ENCODE results near the gene ZSWIM4.

DNA sequence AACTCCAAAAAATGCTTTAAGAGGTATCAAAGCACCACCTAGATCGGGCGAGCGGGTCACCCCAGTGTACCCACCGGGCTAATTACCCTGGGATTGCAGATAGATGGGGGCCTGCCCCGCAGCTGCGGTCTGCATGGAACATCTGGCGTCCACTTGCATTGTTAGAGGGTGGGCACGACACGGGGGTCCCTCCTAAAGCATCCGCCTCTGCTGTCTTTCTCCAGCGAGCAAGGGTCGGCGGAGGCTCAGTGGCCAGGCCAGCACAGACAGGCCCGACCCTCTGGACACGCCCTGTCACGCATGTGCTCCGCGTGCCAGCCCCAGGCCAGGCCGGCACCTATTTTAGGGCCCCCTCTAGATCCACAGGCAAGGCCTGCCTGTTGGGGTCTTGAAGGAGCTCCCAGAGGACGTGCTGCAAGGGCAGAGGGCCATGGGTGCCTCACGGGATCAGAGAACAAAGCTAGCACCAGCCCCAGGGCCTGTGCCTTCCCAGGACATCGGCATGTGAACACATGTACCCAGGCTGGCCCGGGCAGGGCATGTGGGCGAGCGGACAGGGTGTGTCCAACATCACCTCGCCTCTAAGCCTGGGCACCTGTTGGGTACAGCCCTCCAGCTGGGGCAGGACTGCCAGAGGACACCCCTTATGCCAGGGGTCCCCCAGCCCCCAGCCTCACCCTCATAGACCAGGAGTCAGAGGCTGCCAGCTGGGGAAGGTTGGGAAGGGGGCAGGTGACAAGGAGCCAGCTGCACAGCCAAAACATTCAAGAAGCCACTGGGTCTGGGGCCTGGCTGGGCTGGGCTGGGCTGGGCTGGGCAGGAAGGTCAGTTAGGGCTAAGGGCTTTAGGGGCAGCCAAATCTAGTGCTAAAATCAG, 46.1 kb downstream of the ZSWIM4 start:
- TF ChIP-seq POLR2AphosphoS5 (IDR thresholded peaks at IDR 0.05; ENCODE audit: low read depth), result no peak
- TF ChIP-seq, protein P1, sequence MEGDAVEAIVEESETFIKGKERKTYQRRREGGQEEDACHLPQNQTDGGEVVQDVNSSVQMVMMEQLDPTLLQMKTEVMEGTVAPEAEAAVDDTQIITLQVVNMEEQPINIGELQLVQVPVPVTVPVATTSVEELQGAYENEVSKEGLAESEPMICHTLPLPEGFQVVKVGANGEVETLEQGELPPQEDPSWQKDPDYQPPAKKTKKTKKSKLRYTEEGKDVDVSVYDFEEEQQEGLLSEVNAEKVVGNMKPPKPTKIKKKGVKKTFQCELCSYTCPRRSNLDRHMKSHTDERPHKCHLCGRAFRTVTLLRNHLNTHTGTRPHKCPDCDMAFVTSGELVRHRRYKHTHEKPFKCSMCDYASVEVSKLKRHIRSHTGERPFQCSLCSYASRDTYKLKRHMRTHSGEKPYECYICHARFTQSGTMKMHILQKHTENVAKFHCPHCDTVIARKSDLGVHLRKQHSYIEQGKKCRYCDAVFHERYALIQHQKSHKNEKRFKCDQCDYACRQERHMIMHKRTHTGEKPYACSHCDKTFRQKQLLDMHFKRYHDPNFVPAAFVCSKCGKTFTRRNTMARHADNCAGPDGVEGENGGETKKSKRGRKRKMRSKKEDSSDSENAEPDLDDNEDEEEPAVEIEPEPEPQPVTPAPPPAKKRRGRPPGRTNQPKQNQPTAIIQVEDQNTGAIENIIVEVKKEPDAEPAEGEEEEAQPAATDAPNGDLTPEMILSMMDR (conservative IDR thresholded peaks at IDR 0.05; ENCODE audit: low read depth in 2 of 2), result no peak
- no peak for TF ChIP-seq STAT1 (IDR thresholded peaks at IDR 0.05; ENCODE audit: unreplicated experiment)
- TF ChIP-seq, protein P2, sequence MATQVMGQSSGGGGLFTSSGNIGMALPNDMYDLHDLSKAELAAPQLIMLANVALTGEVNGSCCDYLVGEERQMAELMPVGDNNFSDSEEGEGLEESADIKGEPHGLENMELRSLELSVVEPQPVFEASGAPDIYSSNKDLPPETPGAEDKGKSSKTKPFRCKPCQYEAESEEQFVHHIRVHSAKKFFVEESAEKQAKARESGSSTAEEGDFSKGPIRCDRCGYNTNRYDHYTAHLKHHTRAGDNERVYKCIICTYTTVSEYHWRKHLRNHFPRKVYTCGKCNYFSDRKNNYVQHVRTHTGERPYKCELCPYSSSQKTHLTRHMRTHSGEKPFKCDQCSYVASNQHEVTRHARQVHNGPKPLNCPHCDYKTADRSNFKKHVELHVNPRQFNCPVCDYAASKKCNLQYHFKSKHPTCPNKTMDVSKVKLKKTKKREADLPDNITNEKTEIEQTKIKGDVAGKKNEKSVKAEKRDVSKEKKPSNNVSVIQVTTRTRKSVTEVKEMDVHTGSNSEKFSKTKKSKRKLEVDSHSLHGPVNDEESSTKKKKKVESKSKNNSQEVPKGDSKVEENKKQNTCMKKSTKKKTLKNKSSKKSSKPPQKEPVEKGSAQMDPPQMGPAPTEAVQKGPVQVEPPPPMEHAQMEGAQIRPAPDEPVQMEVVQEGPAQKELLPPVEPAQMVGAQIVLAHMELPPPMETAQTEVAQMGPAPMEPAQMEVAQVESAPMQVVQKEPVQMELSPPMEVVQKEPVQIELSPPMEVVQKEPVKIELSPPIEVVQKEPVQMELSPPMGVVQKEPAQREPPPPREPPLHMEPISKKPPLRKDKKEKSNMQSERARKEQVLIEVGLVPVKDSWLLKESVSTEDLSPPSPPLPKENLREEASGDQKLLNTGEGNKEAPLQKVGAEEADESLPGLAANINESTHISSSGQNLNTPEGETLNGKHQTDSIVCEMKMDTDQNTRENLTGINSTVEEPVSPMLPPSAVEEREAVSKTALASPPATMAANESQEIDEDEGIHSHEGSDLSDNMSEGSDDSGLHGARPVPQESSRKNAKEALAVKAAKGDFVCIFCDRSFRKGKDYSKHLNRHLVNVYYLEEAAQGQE (IDR thresholded peaks at IDR 0.05; ENCODE audit: unreplicated experiment), result no peak
- no peak for TF ChIP-seq EZH2 (IDR thresholded peaks at IDR 0.05; ENCODE audit: low read depth, unreplicated experiment)
- TF ChIP-seq EZH2phosphoT487 (IDR thresholded peaks at IDR 0.05; ENCODE audit: unreplicated experiment), result no peak
- no peak for TF ChIP-seq CREB1 (CRISPR knock-in tag; IDR thresholded peaks at IDR 0.05; ENCODE audit: low read depth)

Data from GM23338 (cell line).